Fibroblast of lung (primary cell): ENCODE results near the gene FTO. TPM values are rescaled to one million over a fixed set of nuclear protein-coding genes. Genes with fewer than 3 reads are reported as not detected.
A peak's percentile ranks its signal among the peaks of the same experiment; 100 is the strongest.

Experiments used
- DNase-seq, 2 donors: peaks; one replicate each; pipeline versions ENCODE4 v3.0.0 to v3.0.0-alpha.2; 2010; ENCODE audit warnings: low read depth in 2 of 2
- H2AFZ ChIP-seq: 2 replicates; pipeline ENCODE4 v1.5.1; 2012; ENCODE audit warnings: low read length, control low read depth, inconsistent platforms
- H3K27ac ChIP-seq: 2 replicates; pipeline ENCODE4 v1.5.1; 2011; ENCODE audit warnings: low read length, control low read depth; ENCODE audit not compliant: insufficient read depth
- H3K27me3 ChIP-seq: 2 replicates; pipeline ENCODE4 v1.5.1; 2011; ENCODE audit warnings: mild to moderate bottlenecking, low read length; ENCODE audit not compliant: control insufficient read depth, insufficient read depth
- H3K36me3 ChIP-seq: 2 replicates; pipeline ENCODE4 v1.5.1; 2011; ENCODE audit warnings: low read length; ENCODE audit not compliant: control insufficient read depth, insufficient read depth
- H3K4me1 ChIP-seq: 2 replicates; pipeline ENCODE4 v1.5.1; 2011; ENCODE audit warnings: low read length; ENCODE audit not compliant: control insufficient read depth, insufficient read depth; ENCODE audit errors: extremely low read depth
- H3K4me2 ChIP-seq: 2 replicates; pipeline ENCODE4 v1.5.1; 2011; ENCODE audit warnings: low read length, control low read depth; ENCODE audit not compliant: insufficient read depth; ENCODE audit errors: extremely low read depth
- H3K4me3 ChIP-seq, 4 experiments: fragments of 200-600 bp in 1 of 4; sonication (generic) in 1 of 4; replicated peaks in 1 of 4; 2 replicates each; pipeline ENCODE4 v1.5.1; 2011 to 2016; ENCODE audit warnings: low read length in 4 of 4, low read depth in 3 of 4, mild to moderate bottlenecking in 3 of 4, control low read depth in 2 of 4, inconsistent platforms in 1 of 4, mixed read lengths in 1 of 4; ENCODE audit not compliant: insufficient read depth in 1 of 4; ENCODE audit errors: control extremely low read depth in 1 of 4
- H3K79me2 ChIP-seq: 2 replicates; pipeline ENCODE4 v1.5.1; 2012; ENCODE audit warnings: mild to moderate bottlenecking, low read length, inconsistent platforms; ENCODE audit not compliant: control insufficient read depth, insufficient read depth
- H3K9ac ChIP-seq: 2 replicates; pipeline ENCODE4 v1.5.1; 2011; ENCODE audit warnings: mild to moderate bottlenecking, low read length, control low read depth; ENCODE audit not compliant: insufficient read depth
- H3K9me3 ChIP-seq: 2 replicates; pipeline ENCODE4 v1.5.1; 2012; ENCODE audit warnings: low read depth, low read length; ENCODE audit not compliant: control insufficient read depth, insufficient read depth
- H4K20me1 ChIP-seq: 2 replicates; pipeline ENCODE4 v1.5.1; 2011; ENCODE audit warnings: low read length; ENCODE audit not compliant: control insufficient read depth, insufficient read depth; ENCODE audit errors: extremely low read depth
- EZH2 ChIP-seq: IDR thresholded peaks from 2 replicates; pipeline ENCODE4 v1.5.1; 2012; ENCODE audit warnings: low read length, control low read depth, mild to moderate bottlenecking; ENCODE audit errors: missing control alignments
- polyA plus RNA-seq, 2 donors: library from polyadenylated mRNA; depleted of rRNA in 1 of 2; stranded (reverse) in 1 of 2; unstranded in 1 of 2; fragments of >200 nt; gene quantifications; 2 replicates each; pipeline ENCODE4 v1.2.1, GENCODE V29; 2011 to 2012; ENCODE audit warnings: missing spikeins in 1 of 2
- total RNA-seq: library from RNA; depleted of rRNA; stranded (reverse); fragments of >200 nt; gene quantifications from 2 replicates; pipeline ENCODE4 v1.2.1, GENCODE V29; 2014
- TF ChIP-seq, protein P1 (sequence below), 2 donors: IDR thresholded peaks in 1 of 2; conservative IDR thresholded peaks in 1 of 2; 1 replicate in 1 of 2; 2 replicates in 1 of 2; pipeline ENCODE4 v1.5.1; 2011 to 2012; ENCODE audit warnings: low read length in 2 of 2, control low read depth in 1 of 2, inconsistent platforms in 1 of 2, low read depth in 1 of 2, mild to moderate bottlenecking in 1 of 2

The FTO gene
- total and polyA plus RNA-seq, 2 donors (not counting 1 experiment from before 2014, with no cell fraction given) = 61.1 to 97.6 TPM

DNA sequence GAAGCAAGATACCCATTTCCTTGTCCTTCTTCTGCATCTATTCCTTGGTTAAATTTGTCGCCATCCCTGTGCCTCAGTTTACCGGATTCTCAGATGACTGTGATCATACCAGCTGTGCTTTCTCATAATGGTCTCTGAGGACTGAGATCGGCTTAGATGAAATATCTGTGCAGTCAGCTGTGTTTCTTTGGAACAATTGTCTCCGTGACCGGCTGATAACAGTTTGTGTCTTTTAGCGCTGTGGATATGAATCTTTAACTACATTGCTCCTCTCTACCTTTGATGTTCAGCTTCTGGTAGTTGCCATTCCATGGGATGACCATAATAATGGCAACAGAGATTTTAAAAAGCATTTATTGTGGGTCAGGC lies 473 bp downstream of the FTO start:
- Histone ChIP-seq H3K4me2 (peak overlapping the region; percentile 88), H3K79me2 (peaks cover 38% of the 10 kb centered on the region), H3K4me1 (no peaks in the 10 kb centered on the region), H3K4me3 (peak overlapping the region; percentile 64 to 97 (median 84)), H3K9me3 (no peaks in the 10 kb centered on the region), H3K9ac (peak overlapping the region; percentile 67), H3K27me3 (no peaks in the 10 kb centered on the region), H2AFZ (peak overlapping the region; percentile 65), H3K27ac (peak overlapping the region; percentile 71), H4K20me1 (no peaks in the 10 kb centered on the region), H3K36me3 (no peaks in the 10 kb centered on the region)
- no peak for DNase-seq
- no peak for TF ChIP-seq EZH2
- TF ChIP-seq, protein P1, sequence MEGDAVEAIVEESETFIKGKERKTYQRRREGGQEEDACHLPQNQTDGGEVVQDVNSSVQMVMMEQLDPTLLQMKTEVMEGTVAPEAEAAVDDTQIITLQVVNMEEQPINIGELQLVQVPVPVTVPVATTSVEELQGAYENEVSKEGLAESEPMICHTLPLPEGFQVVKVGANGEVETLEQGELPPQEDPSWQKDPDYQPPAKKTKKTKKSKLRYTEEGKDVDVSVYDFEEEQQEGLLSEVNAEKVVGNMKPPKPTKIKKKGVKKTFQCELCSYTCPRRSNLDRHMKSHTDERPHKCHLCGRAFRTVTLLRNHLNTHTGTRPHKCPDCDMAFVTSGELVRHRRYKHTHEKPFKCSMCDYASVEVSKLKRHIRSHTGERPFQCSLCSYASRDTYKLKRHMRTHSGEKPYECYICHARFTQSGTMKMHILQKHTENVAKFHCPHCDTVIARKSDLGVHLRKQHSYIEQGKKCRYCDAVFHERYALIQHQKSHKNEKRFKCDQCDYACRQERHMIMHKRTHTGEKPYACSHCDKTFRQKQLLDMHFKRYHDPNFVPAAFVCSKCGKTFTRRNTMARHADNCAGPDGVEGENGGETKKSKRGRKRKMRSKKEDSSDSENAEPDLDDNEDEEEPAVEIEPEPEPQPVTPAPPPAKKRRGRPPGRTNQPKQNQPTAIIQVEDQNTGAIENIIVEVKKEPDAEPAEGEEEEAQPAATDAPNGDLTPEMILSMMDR (conservative IDR thresholded peaks at IDR 0.05 in 1 of 2, IDR thresholded peaks at IDR 0.05 in 1 of 2; ENCODE audit: low read depth in 1 of 2, low read length in 2 of 2) = no peak

DNA sequence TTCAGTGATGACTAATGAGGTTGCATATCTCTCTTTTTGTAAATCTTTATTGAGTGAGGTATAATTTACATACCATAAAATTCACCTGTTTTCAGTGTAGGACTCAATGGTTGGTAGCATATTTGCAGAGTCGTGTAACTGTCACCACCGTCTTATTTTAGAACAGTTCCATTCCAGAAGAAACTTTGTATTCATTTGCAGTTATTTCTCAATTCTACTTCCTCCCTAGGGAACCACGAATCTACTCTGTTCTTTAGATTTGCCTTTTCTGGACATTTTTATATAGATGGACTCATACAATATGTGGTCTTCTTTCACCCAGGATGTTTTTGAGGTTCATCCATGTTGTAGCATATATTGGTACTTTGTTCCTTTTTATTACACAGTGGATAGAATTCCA lies 3.7 kb downstream of the FTO start:
- DNase-seq = no peak
- H2AFZ ChIP-seq = no peak overlapping the region
- H3K4me3 ChIP-seq = no peak overlapping the region
- H3K27me3 ChIP-seq = no peaks in the 10 kb centered on the region
- no peaks in the 10 kb centered on the region for H3K36me3 ChIP-seq
- H3K9ac ChIP-seq = no peak overlapping the region
- H3K9me3 ChIP-seq = no peaks in the 10 kb centered on the region
- TF ChIP-seq, protein P1 (conservative IDR thresholded peaks at IDR 0.05 in 1 of 2, IDR thresholded peaks at IDR 0.05 in 1 of 2; ENCODE audit: low read depth in 1 of 2, low read length in 2 of 2) = no peak
- no peak for TF ChIP-seq EZH2
- H3K27ac ChIP-seq = no peak overlapping the region
- H3K4me2 ChIP-seq = no peak overlapping the region
- H4K20me1 ChIP-seq = no peaks in the 10 kb centered on the region
- H3K79me2 ChIP-seq = peaks cover 47% of the 10 kb centered on the region
- H3K4me1 ChIP-seq = no peaks in the 10 kb centered on the region

DNA sequence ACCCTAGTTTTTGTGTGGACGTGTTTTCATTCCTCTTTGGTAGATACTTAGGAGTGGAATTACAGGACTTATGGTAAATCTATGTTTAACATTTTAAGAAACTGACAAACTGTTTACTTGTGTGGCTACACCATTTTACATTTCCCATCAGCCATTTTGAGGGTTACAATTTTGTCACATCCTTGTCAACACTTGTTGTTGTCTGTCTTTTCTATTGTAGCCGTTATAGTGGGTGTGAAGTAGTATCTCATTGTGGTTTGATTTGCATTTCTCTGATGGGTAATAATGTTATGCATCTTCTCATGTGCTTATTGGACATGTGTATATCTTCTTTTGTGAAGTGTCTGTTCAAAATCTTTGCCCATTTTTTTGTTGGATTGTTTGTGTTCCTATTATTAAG lies 4.5 kb downstream of the FTO start:
- H3K9me3 ChIP-seq = no peaks in the 10 kb centered on the region
- no peaks in the 10 kb centered on the region for H3K36me3 ChIP-seq
- no peak overlapping the region for H2AFZ ChIP-seq
- no peaks in the 10 kb centered on the region for H3K27me3 ChIP-seq
- no peak overlapping the region for H3K9ac ChIP-seq
- no peak overlapping the region for H3K4me3 ChIP-seq
- peaks cover 47% of the 10 kb centered on the region for H3K79me2 ChIP-seq
- H3K27ac ChIP-seq = no peak overlapping the region
- H3K4me2 ChIP-seq = no peak overlapping the region
- H3K4me1 ChIP-seq = no peaks in the 10 kb centered on the region
- DNase-seq = no peak
- no peak for TF ChIP-seq EZH2
- TF ChIP-seq, protein P1 (conservative IDR thresholded peaks at IDR 0.05 in 1 of 2, IDR thresholded peaks at IDR 0.05 in 1 of 2; ENCODE audit: low read depth in 1 of 2, low read length in 2 of 2) = no peak
- no peaks in the 10 kb centered on the region for H4K20me1 ChIP-seq
